SK-N-MC (cell line): ENCODE results near the gene MYO1A.
"Not testable (repeated sequence)": the region's sequence is repeated elsewhere in the genome, so short reads cannot be mapped to it uniquely, and the experiment has no call there.

ENCODE experiments used
- DNase-seq: peaks from one replicate; pipeline ENCODE4 v3.0.0-alpha.2; 2011; ENCODE audit warnings: low read depth, low spot score
- H3K27ac ChIP-seq: fragments of 200-600 bp; sonication (generic); 2 replicates; pipeline ENCODE4 v1.5.1; 2016; ENCODE audit warnings: mixed run types
- H3K36me3 ChIP-seq: fragments of 200-600 bp; sonication (generic); 2 replicates; pipeline ENCODE4 v1.6.1; 2017; ENCODE audit warnings: antibody characterized with exemption, low read length, mixed read lengths; ENCODE audit not compliant: insufficient read depth
- H3K4me3 ChIP-seq: fragments of 200-600 bp; sonication (generic); 2 replicates; pipeline ENCODE4 v1.5.1; 2016
- H3K9ac ChIP-seq: fragments of 200-600 bp; sonication (generic); 2 replicates; pipeline ENCODE4 v1.8.0; 2017; ENCODE audit warnings: mixed run types, mixed read lengths; ENCODE audit not compliant: insufficient read length
- H3K9me3 ChIP-seq: fragments of 200-600 bp; sonication (generic); 2 replicates; pipeline ENCODE4 v1.6.1; 2017; ENCODE audit warnings: low read depth, mild to moderate bottlenecking, antibody characterized with exemption, low read length, moderate library complexity, mixed read lengths
- EZH2 ChIP-seq: fragments of 200-600 bp; sonication (generic); IDR thresholded peaks from one replicate; pipeline ENCODE4 v1.6.1; 2017; ENCODE audit warnings: antibody characterized with exemption
- FOXP2 ChIP-seq: optimal IDR thresholded peaks from 2 replicates; pipeline ENCODE3; 2011; ENCODE audit warnings: mild to moderate bottlenecking, moderate library complexity; ENCODE audit not compliant: insufficient read depth; ENCODE audit errors: extremely low read length, control extremely low read depth
- POLR2AphosphoS5 ChIP-seq: IDR thresholded peaks from 2 replicates; pipeline ENCODE4 v1.6.1; 2012; ENCODE audit warnings: mild to moderate bottlenecking, low read depth, low read length, borderline replicate concordance

The MYO1A gene

GRCh38 chr12:56989861-56990610, 59.9 kb downstream of the MYO1A start:
- no peak for TF ChIP-seq FOXP2
- Histone ChIP-seq H3K9ac (no peak overlapping the region), H3K9me3 (no peaks in the 10 kb centered on the region), H3K27ac (no peak overlapping the region), H3K36me3 (no peaks in the 10 kb centered on the region), H3K4me3 (no peak overlapping the region)
- no peak for DNase-seq

DNA sequence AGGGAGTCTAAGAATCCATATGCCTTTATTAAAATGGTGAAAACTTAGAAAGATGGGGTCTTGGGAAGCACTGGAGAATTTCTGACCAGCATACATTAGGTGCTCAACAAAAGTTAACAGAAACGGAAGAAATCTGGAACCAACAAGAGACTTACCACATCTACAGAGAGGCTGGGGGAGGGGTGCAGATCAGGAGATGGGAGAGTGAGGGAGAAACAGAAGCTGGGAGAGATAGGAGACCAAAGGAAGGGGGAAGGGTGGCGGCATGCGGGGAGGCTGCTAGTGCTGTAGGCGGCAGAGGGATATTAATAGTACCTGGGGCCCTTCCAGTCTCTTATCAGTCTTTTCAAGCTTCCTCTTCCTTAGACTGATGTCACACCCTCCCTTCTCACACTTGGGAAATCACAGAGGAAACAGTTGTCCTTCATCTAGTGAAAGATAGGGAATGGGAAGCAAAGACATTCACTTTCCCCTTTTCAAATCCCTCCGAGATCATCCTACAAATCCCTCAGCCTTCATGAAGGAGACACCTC, 61.7 kb downstream of the MYO1A start:
- TF ChIP-seq POLR2AphosphoS5 = no peak
- no peak for TF ChIP-seq FOXP2
- no peak for TF ChIP-seq EZH2
- no peak overlapping the region for H3K4me3 ChIP-seq
- H3K27ac ChIP-seq = no peak overlapping the region
- no peaks in the 10 kb centered on the region for H3K36me3 ChIP-seq
- no peak overlapping the region for H3K9ac ChIP-seq
- no peaks in the 10 kb centered on the region for H3K9me3 ChIP-seq
- DNase-seq = no peak

GRCh38 chr12:56987551-56988053, 62.3 kb downstream of the MYO1A start:
- TF ChIP-seq POLR2AphosphoS5 (no peak), FOXP2 (no peak), EZH2 (no peak)
- no peak for DNase-seq
- no peaks in the 10 kb centered on the region for H3K36me3 ChIP-seq
- no peaks in the 10 kb centered on the region for H3K9me3 ChIP-seq
- H3K9ac ChIP-seq = no peak overlapping the region
- no peak overlapping the region for H3K4me3 ChIP-seq
- H3K27ac ChIP-seq = no peak overlapping the region

- Histone ChIP-seq H3K36me3 (no peaks in the 10 kb centered on the region), H3K9me3 (no peaks in the 10 kb centered on the region), H3K4me3 (no peak overlapping the region), H3K9ac (no peak overlapping the region), H3K27ac (no peak overlapping the region)
- DNase-seq = no peak
- no peak for TF ChIP-seq EZH2
- no peak for TF ChIP-seq POLR2AphosphoS5
- TF ChIP-seq FOXP2 = no peak
Observed at GRCh38 chr12:56987011-56987410, 62.9 kb downstream of the MYO1A start.

DNA sequence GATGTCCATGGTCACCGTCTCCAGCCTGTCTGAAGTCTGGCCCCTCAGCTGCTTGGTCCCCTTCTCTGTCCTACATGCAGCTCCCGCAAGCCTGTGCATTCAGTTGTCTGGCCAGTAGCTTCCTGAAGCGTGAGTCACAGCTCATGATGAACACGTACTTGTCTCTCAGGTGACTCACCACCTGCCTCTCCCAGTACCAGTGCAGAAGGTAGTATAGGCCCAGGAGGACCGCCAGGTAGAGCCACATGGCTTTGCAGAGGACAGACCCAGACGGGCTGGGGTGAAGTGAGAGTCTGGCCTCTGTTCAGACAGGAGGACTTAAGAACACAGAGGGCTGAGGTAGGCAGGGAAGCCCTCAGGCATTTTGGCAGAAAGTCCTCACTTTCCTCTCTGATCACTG, 64.2 kb downstream of the MYO1A start:
- H3K9me3 ChIP-seq, H3K9ac ChIP-seq, H3K27ac ChIP-seq, H3K36me3 ChIP-seq, DNase-seq, H3K4me3 ChIP-seq: not testable (repeated sequence)

- H3K4me3 ChIP-seq = no peak overlapping the region
Observed at GRCh38 chr12:56983386-56983785, 66.5 kb downstream of the MYO1A start.

GRCh38 chr12:56982578-56983236, 67.2 kb downstream of the MYO1A start:
- H3K4me3 ChIP-seq, H3K9ac ChIP-seq, H3K36me3 ChIP-seq, DNase-seq, H3K27ac ChIP-seq, H3K9me3 ChIP-seq: not testable (repeated sequence)

More at GRCh38 chr12:56983386-56983785, 66.5 kb downstream of the MYO1A start:
- no peak overlapping the region for H3K9ac ChIP-seq
- H3K36me3 ChIP-seq = no peaks in the 10 kb centered on the region
- DNase-seq = no peak
- no peak overlapping the region for H3K27ac ChIP-seq
- TF ChIP-seq FOXP2 = no peak
- no peak for TF ChIP-seq EZH2
- TF ChIP-seq POLR2AphosphoS5 = no peak
- no peaks in the 10 kb centered on the region for H3K9me3 ChIP-seq

- no peak for DNase-seq
- H3K9me3 ChIP-seq = no peaks in the 10 kb centered on the region
- H3K27ac ChIP-seq = no peak overlapping the region
- no peak for TF ChIP-seq FOXP2
- TF ChIP-seq EZH2 = no peak
- TF ChIP-seq POLR2AphosphoS5 = no peak
- H3K36me3 ChIP-seq = no peaks in the 10 kb centered on the region
- H3K9ac ChIP-seq = no peak overlapping the region
- H3K4me3 ChIP-seq = no peak overlapping the region
Observed at GRCh38 chr12:56980941-56981530, 68.9 kb downstream of the MYO1A start.

- no peak overlapping the region for H3K27ac ChIP-seq
- DNase-seq = no peak
Observed at GRCh38 chr12:56980268-56980667, 69.7 kb downstream of the MYO1A start.

More at GRCh38 chr12:56980268-56980667, 69.7 kb downstream of the MYO1A start:
- TF ChIP-seq FOXP2 (no peak), EZH2 (no peak), POLR2AphosphoS5 (no peak)
- H3K9ac ChIP-seq = no peak overlapping the region
- no peaks in the 10 kb centered on the region for H3K36me3 ChIP-seq
- H3K4me3 ChIP-seq = no peak overlapping the region
- H3K9me3 ChIP-seq = no peaks in the 10 kb centered on the region
